GM23248 (cell line): Measurements from ENCODE around the gene G0S2. TPM values are rescaled to one million over a fixed set of nuclear protein-coding genes. Genes with fewer than 3 reads are reported as not detected.

Source experiments
- DNase-seq: peaks from one replicate; pipeline ENCODE4 v3.0.0-alpha.2; 2015
- H2AFZ ChIP-seq: fragments of 200-600 bp; sonication (generic); 2 replicates; pipeline ENCODE4 v1.6.1; 2016; ENCODE audit warnings: antibody characterized with exemption
- H3F3A ChIP-seq: fragments of 200-600 bp; sonication (generic); 2 replicates; pipeline ENCODE4 v1.6.1; 2016; ENCODE audit warnings: mild to moderate bottlenecking, antibody characterized with exemption, mixed run types; ENCODE audit not compliant: insufficient read depth
- H3K27ac ChIP-seq: fragments of 200-600 bp; sonication (generic); 2 replicates; pipeline ENCODE4 v1.5.1; 2016; ENCODE audit warnings: mild to moderate bottlenecking
- H3K27me3 ChIP-seq: fragments of 200-600 bp; sonication (generic); replicated peaks from 2 replicates; pipeline ENCODE4 v1.6.1; 2016; ENCODE audit warnings: mild to moderate bottlenecking; ENCODE audit not compliant: insufficient read depth
- H3K36me3 ChIP-seq: fragments of 200-600 bp; sonication (generic); 2 replicates; pipeline ENCODE4 v1.6.1; 2016; ENCODE audit warnings: low read depth, mild to moderate bottlenecking
- H3K4me1 ChIP-seq: fragments of 200-600 bp; sonication (generic); 2 replicates; pipeline ENCODE4 v1.6.1; 2016; ENCODE audit warnings: mild to moderate bottlenecking; ENCODE audit not compliant: insufficient read depth
- H3K4me2 ChIP-seq: fragments of 200-600 bp; sonication (generic); one replicate; pipeline ENCODE4 v1.6.1; 2016; ENCODE audit warnings: mild to moderate bottlenecking; ENCODE audit not compliant: unreplicated experiment
- H3K4me3 ChIP-seq: fragments of 200-600 bp; sonication (generic); 2 replicates; pipeline ENCODE4 v1.5.1; 2016; ENCODE audit warnings: mild to moderate bottlenecking
- H3K79me2 ChIP-seq: fragments of 200-600 bp; sonication (generic); 2 replicates; pipeline ENCODE4 v1.6.1; 2016; ENCODE audit warnings: mild to moderate bottlenecking; ENCODE audit not compliant: insufficient read depth
- H3K9ac ChIP-seq: fragments of 200-600 bp; sonication (generic); 2 replicates; pipeline ENCODE4 v1.6.1; 2016; ENCODE audit warnings: mild to moderate bottlenecking
- H3K9me2 ChIP-seq: fragments of 200-600 bp; sonication (generic); 2 replicates; pipeline ENCODE4 v1.6.1; 2016; ENCODE audit warnings: mixed run types, mild to moderate bottlenecking, moderate library complexity; ENCODE audit not compliant: insufficient read depth
- H3K9me3 ChIP-seq: fragments of 200-600 bp; sonication (generic); one replicate; pipeline ENCODE4 v1.6.1; 2017; ENCODE audit warnings: low read depth
- H4K20me1 ChIP-seq: fragments of 200-600 bp; sonication (generic); 2 replicates; pipeline ENCODE4 v1.6.0; 2016; ENCODE audit not compliant: insufficient read depth
- EZH2 ChIP-seq: fragments of 200-600 bp; sonication (generic); IDR thresholded peaks from 2 replicates; pipeline ENCODE4 v1.6.1; 2018; ENCODE audit warnings: antibody characterized with exemption, mild to moderate bottlenecking; ENCODE audit not compliant: insufficient read depth, poor library complexity, severe bottlenecking
- EZH2phosphoT487 ChIP-seq: fragments of 200-600 bp; sonication (generic); IDR thresholded peaks from 2 replicates; pipeline ENCODE4 v1.6.1; 2018; ENCODE audit warnings: antibody characterized with exemption, moderate library complexity, mild to moderate bottlenecking, low read depth; ENCODE audit not compliant: insufficient read depth
- WGBS, 2 experiments: methylation state at CpG; one replicate each; pipeline ENCODE4 v1.1.6; 2015 to 2017; ENCODE audit warnings: low lambda C conversion rate in 2 of 2, low coverage in 1 of 2; ENCODE audit errors: missing lambda C conversion rate in 2 of 2; 5-methylcytosine and 5-hydroxymethylcytosine counted together
- in situ Hi-C: fragments of 300-500 bp; cut with MboI; formaldehyde crosslinking; loops from 2 replicates; pipeline ENCODE4 v1.15.0; 2020
- polyA plus RNA-seq: library from polyadenylated mRNA; unstranded; fragments of >200 nt; fragmentation: Nextera tagmentation; extraction: Ambion mirVana; gene quantifications from 2 replicates; pipeline ENCODE4 v1.2.1, GENCODE V29; 2016
- total RNA-seq: library from RNA; depleted of rRNA; stranded (reverse); fragments of >200 nt; shearing (Covaris generic); gene quantifications from 2 replicates; pipeline ENCODE4 v1.2.3, GENCODE V29; 2014

Gene G0S2
- total and polyA plus RNA-seq, 2 experiments from 2014 or later, result 0.65 to 2.0 TPM

- H3K9me3 ChIP-seq, result no peaks in the 10 kb centered on the region
- H3K4me2 ChIP-seq, result no peak overlapping the region
- H3K4me1 ChIP-seq, result peaks cover 7% of the 10 kb centered on the region; the same call in 1 of the 2 replicates
- H3K27me3 ChIP-seq, result peaks cover 36% of the 10 kb centered on the region
- peak; percentile 26 for DNase-seq
- H2AFZ ChIP-seq, result no peak overlapping the region
- WGBS, 2 experiments, result 64 to 68% methylated on average over 5 of the region's 5 CpGs
- H3F3A ChIP-seq, result no peaks in the 10 kb centered on the region
- no peaks in the 10 kb centered on the region for H3K9me2 ChIP-seq
- TF ChIP-seq EZH2phosphoT487, result no peak
- TF ChIP-seq EZH2, result no peak
- H4K20me1 ChIP-seq, result no peaks in the 10 kb centered on the region
- no peak overlapping the region for H3K4me3 ChIP-seq
- no peak overlapping the region for H3K27ac ChIP-seq
- in situ Hi-C loops, result no loop called here
- H3K9ac ChIP-seq, result no peak overlapping the region
- no peaks in the 10 kb centered on the region for H3K36me3 ChIP-seq
- H3K79me2 ChIP-seq, result no peaks in the 10 kb centered on the region
Observed at GRCh38 chr1:209672705-209673630, 2.2 kb upstream of the G0S2 start.

GRCh38 chr1:209673631-209674417 is 1.4 kb upstream of the G0S2 start:
- Histone ChIP-seq H3K9ac (no peak overlapping the region), H2AFZ (no peak overlapping the region), H3K4me1 (peaks cover 7% of the 10 kb centered on the region; the same call in 1 of the 2 replicates), H3K9me3 (no peaks in the 10 kb centered on the region), H4K20me1 (no peaks in the 10 kb centered on the region), H3K36me3 (no peaks in the 10 kb centered on the region), H3F3A (no peaks in the 10 kb centered on the region), H3K4me2 (no peak overlapping the region), H3K4me3 (no peak overlapping the region), H3K9me2 (no peaks in the 10 kb centered on the region), H3K27me3 (peaks cover 39% of the 10 kb centered on the region), H3K27ac (no peak overlapping the region), H3K79me2 (no peaks in the 10 kb centered on the region)
- DNase-seq, result no peak
- TF ChIP-seq EZH2 (no peak), EZH2phosphoT487 (no peak)
- 69 to 73% methylated on average over 7 of the region's 7 CpGs for WGBS, 2 experiments
- in situ Hi-C loops, result no loop called here

GRCh38 chr1:209675565-209676154 is 448 bp downstream of the G0S2 start:
- H4K20me1 ChIP-seq, result no peaks in the 10 kb centered on the region
- H3K4me2 ChIP-seq, result peak overlapping the region; percentile 82
- peak overlapping the region; percentile 65 for H3K4me3 ChIP-seq
- TF ChIP-seq EZH2 (no peak), EZH2phosphoT487 (no peak)
- in situ Hi-C loops, result no loop called here
- H3F3A ChIP-seq, result no peaks in the 10 kb centered on the region
- no peak overlapping the region for H3K9ac ChIP-seq
- no peaks in the 10 kb centered on the region for H3K36me3 ChIP-seq
- WGBS, 2 experiments, result 4% methylated on average over 32 to 34 of the region's 34 CpGs
- no peak overlapping the region for H3K27ac ChIP-seq
- H3K79me2 ChIP-seq, result no peaks in the 10 kb centered on the region
- peaks cover 7% of the 10 kb centered on the region; the same call in 1 of the 2 replicates for H3K4me1 ChIP-seq
- peak overlapping the region; percentile 68 for H2AFZ ChIP-seq
- no peaks in the 10 kb centered on the region for H3K9me3 ChIP-seq
- DNase-seq, result peak; percentile 47
- no peaks in the 10 kb centered on the region for H3K9me2 ChIP-seq
- H3K27me3 ChIP-seq, result peaks cover 44% of the 10 kb centered on the region

- no peak for TF ChIP-seq EZH2phosphoT487
- TF ChIP-seq EZH2, result no peak
Observed at GRCh38 chr1:209678981-209679539, 3.8 kb downstream of the G0S2 start.

More at GRCh38 chr1:209678981-209679539, 3.8 kb downstream of the G0S2 start:
- H3K4me3 ChIP-seq, result no peak overlapping the region
- no peaks in the 10 kb centered on the region for H3K36me3 ChIP-seq
- no peak overlapping the region for H2AFZ ChIP-seq
- no peaks in the 10 kb centered on the region for H3K4me1 ChIP-seq
- in situ Hi-C loops, result no loop called here
- H4K20me1 ChIP-seq, result no peaks in the 10 kb centered on the region
- peaks cover 63% of the 10 kb centered on the region for H3K27me3 ChIP-seq
- no peaks in the 10 kb centered on the region for H3K79me2 ChIP-seq
- H3K4me2 ChIP-seq, result no peak overlapping the region
- no peak overlapping the region for H3K27ac ChIP-seq
- WGBS, 2 experiments, result 76 to 80% methylated on average over 4 of the region's 4 CpGs
- no peaks in the 10 kb centered on the region for H3K9me3 ChIP-seq
- no peak for DNase-seq
- no peak overlapping the region for H3K9ac ChIP-seq
- no peaks in the 10 kb centered on the region for H3F3A ChIP-seq
- no peaks in the 10 kb centered on the region for H3K9me2 ChIP-seq
